AG09309 (cell line): Measurements from ENCODE around the gene TMEM72.

Experiments used
- DNase-seq: peaks from one replicate; pipeline ENCODE4 v3.0.0-alpha.2; 2010; ENCODE audit warnings: low read depth
- H3K4me3 ChIP-seq: 2 replicates; pipeline ENCODE4 v1.5.1; 2011; ENCODE audit warnings: mild to moderate bottlenecking, low read depth, low read length, moderate library complexity; ENCODE audit not compliant: control insufficient read depth
- CTCF ChIP-seq: IDR thresholded peaks from 2 replicates; pipeline ENCODE4 v1.5.1; 2011; ENCODE audit warnings: mild to moderate bottlenecking, low read depth, low read length, inconsistent platforms; ENCODE audit not compliant: insufficient read depth, control insufficient read depth; ENCODE audit errors: missing control alignments

Gene TMEM72

DNA sequence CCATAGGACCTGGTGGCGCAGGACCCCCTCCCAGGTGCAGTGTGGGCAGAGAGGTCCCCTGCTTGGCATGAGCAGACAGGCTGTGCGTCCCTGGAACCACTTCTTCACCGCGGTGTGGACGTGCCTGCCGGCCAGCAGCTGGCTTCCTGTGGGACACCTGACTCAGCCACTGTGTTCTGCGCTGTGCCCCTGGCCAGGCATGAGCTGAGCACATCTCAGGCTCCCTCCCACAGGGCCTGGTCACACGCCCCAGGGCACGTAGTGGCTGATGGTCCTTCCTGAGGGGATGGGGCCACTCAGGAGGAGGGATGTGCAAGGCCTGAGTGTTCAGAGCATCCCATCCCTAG, 71.0 kb downstream of the TMEM72 start:
- H3K4me3 ChIP-seq = no peak overlapping the region
- no peak for DNase-seq
- no peak for TF ChIP-seq CTCF

- no peak for DNase-seq
- H3K4me3 ChIP-seq = no peak overlapping the region
- no peak for TF ChIP-seq CTCF
Observed at GRCh38 chr10:44982496-44982895, 71.4 kb downstream of the TMEM72 start.

GRCh38 chr10:44983066-44983894, 72.1 kb downstream of the TMEM72 start:
- no peak for DNase-seq
- TF ChIP-seq CTCF = no peak
- H3K4me3 ChIP-seq = no peak overlapping the region

DNA sequence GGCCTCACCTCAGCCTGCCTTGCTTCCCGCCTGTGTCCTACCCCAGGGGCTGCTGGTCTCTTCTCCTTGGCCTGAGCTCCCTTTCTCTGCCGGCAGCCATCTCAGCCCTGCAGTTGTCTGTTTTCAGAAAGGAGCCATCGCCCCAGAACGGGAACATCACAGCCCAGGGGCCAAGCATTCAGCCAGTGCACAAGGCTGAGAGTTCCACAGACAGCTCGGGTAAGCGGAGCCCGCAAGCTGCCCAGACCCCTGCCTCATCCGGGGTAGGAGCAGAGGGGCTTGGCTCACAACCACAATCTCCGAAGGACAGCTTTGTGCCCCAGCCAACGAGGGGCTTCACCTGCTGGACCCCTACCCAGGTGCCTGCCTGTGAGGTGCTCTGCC, 72.8 kb downstream of the TMEM72 start:
- H3K4me3 ChIP-seq = no peak overlapping the region
- TF ChIP-seq CTCF = no peak
- no peak for DNase-seq

GRCh38 chr10:44984671-44985101, 73.5 kb downstream of the TMEM72 start:
- H3K4me3 ChIP-seq = no peak overlapping the region
- no peak for DNase-seq
- TF ChIP-seq CTCF = no peak

DNA sequence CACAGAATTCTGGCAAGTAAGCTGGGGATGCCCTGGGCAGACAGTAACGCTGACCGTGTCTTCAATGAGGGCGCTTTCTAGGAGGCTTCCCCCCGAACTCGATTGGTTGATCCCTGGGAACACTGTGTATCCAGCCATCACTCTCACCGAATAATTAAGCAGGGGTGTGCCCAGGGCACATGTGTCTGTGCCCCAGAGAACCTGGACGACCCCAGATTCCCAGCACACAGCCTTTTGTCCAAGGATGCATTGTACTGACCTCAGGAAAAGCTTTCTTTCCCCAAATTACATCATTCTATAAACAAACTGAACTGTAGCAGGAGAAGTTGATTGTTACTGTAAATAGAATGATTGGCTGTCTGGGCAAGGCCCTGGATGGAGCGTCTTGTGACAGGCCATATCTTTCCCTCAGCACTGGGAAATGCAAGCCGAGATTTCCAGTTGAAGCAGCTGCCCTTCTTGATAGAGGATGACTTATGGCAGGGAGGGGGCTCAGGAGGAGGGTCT, 74.1 kb downstream of the TMEM72 start:
- no peak for TF ChIP-seq CTCF
- no peak for DNase-seq
- no peak overlapping the region for H3K4me3 ChIP-seq

- H3K4me3 ChIP-seq = no peak overlapping the region
- DNase-seq = no peak
- TF ChIP-seq CTCF = no peak
Observed at GRCh38 chr10:44986179-44986578, 75.0 kb downstream of the TMEM72 start.
